Trophoblast cell (in vitro differentiated cells and primary cell): ENCODE results near the gene TEX50.
"Not testable (repeated sequence)": the region's sequence is repeated elsewhere in the genome, so short reads cannot be mapped to it uniquely, and the experiment has no call there.

Experiments used
- DNase-seq, 2 donors: peaks; one replicate each; pipeline ENCODE4 v3.0.0-alpha.2; 2016
- H2AFZ ChIP-seq: 2 replicates; pipeline ENCODE4 v1.6.1; 2013; ENCODE audit warnings: low read length, moderate library complexity, mild to moderate bottlenecking; ENCODE audit not compliant: insufficient read depth, poor library complexity
- H2AK5ac ChIP-seq: 2 replicates; pipeline ENCODE4 v1.6.1; 2013; ENCODE audit warnings: mild to moderate bottlenecking, low read length
- H2BK120ac ChIP-seq: 2 replicates; pipeline ENCODE4 v1.6.1; 2013; ENCODE audit warnings: low read length, mild to moderate bottlenecking, moderate library complexity; ENCODE audit not compliant: insufficient read depth, poor library complexity
- H2BK12ac ChIP-seq: 2 replicates; pipeline ENCODE4 v1.6.1; 2013; ENCODE audit warnings: mild to moderate bottlenecking, low read length, moderate library complexity
- H2BK5ac ChIP-seq: 2 replicates; pipeline ENCODE4 v1.6.1; 2013; ENCODE audit warnings: low read length, low read depth, moderate library complexity, mild to moderate bottlenecking; ENCODE audit not compliant: poor library complexity
- H3K14ac ChIP-seq: 2 replicates; pipeline ENCODE4 v1.6.1; 2013; ENCODE audit warnings: mild to moderate bottlenecking, low read length
- H3K18ac ChIP-seq: 2 replicates; pipeline ENCODE4 v1.6.1; 2013; ENCODE audit warnings: mild to moderate bottlenecking, low read length
- H3K23ac ChIP-seq: 2 replicates; pipeline ENCODE4 v1.6.1; 2013; ENCODE audit warnings: low read length
- H3K27ac ChIP-seq: 2 replicates; pipeline ENCODE4 v1.5.1; 2013; ENCODE audit warnings: low read depth, mild to moderate bottlenecking, inconsistent platforms, low read length, moderate library complexity
- H3K27me3 ChIP-seq: 2 replicates; pipeline ENCODE4 v1.6.1; 2013; ENCODE audit warnings: inconsistent platforms, mild to moderate bottlenecking, low read length, moderate library complexity; ENCODE audit not compliant: insufficient read depth
- H3K36me3 ChIP-seq, 2 experiments: 1 replicate in 1 of 2; 2 replicates in 1 of 2; pipeline ENCODE4 v1.6.1; 2013; ENCODE audit warnings: low read length in 2 of 2, mild to moderate bottlenecking in 2 of 2, moderate library complexity in 1 of 2; ENCODE audit not compliant: insufficient read depth in 2 of 2, control insufficient read depth in 1 of 2
- H3K4ac ChIP-seq: 2 replicates; pipeline ENCODE4 v1.6.1; 2013; ENCODE audit warnings: low read depth, mild to moderate bottlenecking, low read length, moderate library complexity
- H3K4me1 ChIP-seq, 2 experiments: 1 replicate in 1 of 2; 2 replicates in 1 of 2; pipeline ENCODE4 v1.6.1; 2013; ENCODE audit warnings: low read length in 2 of 2, mild to moderate bottlenecking in 2 of 2, moderate library complexity in 1 of 2; ENCODE audit not compliant: insufficient read depth in 2 of 2, control insufficient read depth in 1 of 2
- H3K4me2 ChIP-seq: 2 replicates; pipeline ENCODE4 v1.6.1; 2013; ENCODE audit warnings: inconsistent platforms, mild to moderate bottlenecking, low read length, moderate library complexity
- H3K4me3 ChIP-seq: 2 replicates; pipeline ENCODE4 v1.5.1; 2013; ENCODE audit warnings: mild to moderate bottlenecking, low read depth, low read length, inconsistent platforms
- H3K79me1 ChIP-seq: one replicate; pipeline ENCODE4 v1.6.1; 2013; ENCODE audit warnings: low read length
- H3K79me2 ChIP-seq: 2 replicates; pipeline ENCODE4 v1.6.1; 2013; ENCODE audit warnings: low read length, mild to moderate bottlenecking; ENCODE audit not compliant: control insufficient read depth, insufficient read depth, poor library complexity
- H3K9ac ChIP-seq: 2 replicates; pipeline ENCODE4 v1.6.1; 2013; ENCODE audit warnings: mild to moderate bottlenecking, low read length
- H3K9me3 ChIP-seq: 2 replicates; pipeline ENCODE4 v1.6.1; 2013; ENCODE audit warnings: low read depth, mild to moderate bottlenecking, control low read depth, inconsistent platforms, low read length; ENCODE audit not compliant: insufficient read depth
- H4K12ac ChIP-seq: 2 replicates; pipeline ENCODE4 v1.6.1; 2013; ENCODE audit warnings: low read depth, mild to moderate bottlenecking, low read length, moderate library complexity
- H4K8ac ChIP-seq: 2 replicates; pipeline ENCODE4 v1.6.1; 2013; ENCODE audit warnings: low read depth, mild to moderate bottlenecking, low read length, moderate library complexity
- H4K91ac ChIP-seq: one replicate; pipeline ENCODE4 v1.6.1; 2013; ENCODE audit warnings: low read depth, mild to moderate bottlenecking, low read length, moderate library complexity
- WGBS: extraction: QIAGEN DNeasy Blood & Tissue Kit; methylation state at CpG from one replicate; pipeline ENCODE4 v1.1.7; 2013; ENCODE audit warnings: missing lambda C conversion rate; ENCODE audit not compliant: insufficient read length, insufficient coverage; ENCODE audit errors: extremely low coverage; 5-methylcytosine and 5-hydroxymethylcytosine counted together

TEX50 gene

GRCh38 chr1:173601588-173601987 lies 33.5 kb upstream of the TEX50 start:
- Histone ChIP-seq H3K23ac (no peak overlapping the region), H4K12ac (no peak overlapping the region), H3K4me3 (no peak overlapping the region)

GRCh38 chr1:173603056-173603591 lies 32.0 kb upstream of the TEX50 start, which contains the start of gene SLC9C2:
Gene SLC9C2 (minus strand): TSS chr1:173603072. CDS start chr1:173601776, 1,296 bp downstream.
- H3K4me2 ChIP-seq: no peak within 1 kb of the TSS
- no peaks in the 10 kb centered on the region for H3K27me3 ChIP-seq
- no peak within 1 kb of the TSS for H3K18ac ChIP-seq
- no peaks in the 10 kb centered on the region for H3K79me1 ChIP-seq
- no peak within 1 kb of the TSS for H2AK5ac ChIP-seq
- H3K4ac ChIP-seq: no peak within 1 kb of the TSS
- no peaks in the 10 kb centered on the region for H3K4me1 ChIP-seq
- no peak within 1 kb of the TSS for H4K12ac ChIP-seq
- no peak within 1 kb of the TSS for H2BK120ac ChIP-seq
- DNase-seq: peak; percentile 8 to 61
- no peaks in the 10 kb centered on the region for H3K79me2 ChIP-seq
- H2AFZ ChIP-seq: no peak within 1 kb of the TSS
- no peaks in the 10 kb centered on the region for H3K9me3 ChIP-seq
- no peak within 1 kb of the TSS for H3K9ac ChIP-seq
- no peaks in the 10 kb centered on the region for H3K36me3 ChIP-seq
- H4K91ac ChIP-seq: no peak within 1 kb of the TSS
- no peak within 1 kb of the TSS for H3K27ac ChIP-seq
- no peak within 1 kb of the TSS for H4K8ac ChIP-seq
- H3K23ac ChIP-seq: no peak within 1 kb of the TSS
- H2BK12ac ChIP-seq: no peak within 1 kb of the TSS
- H3K4me3 ChIP-seq: no peak within 1 kb of the TSS
- no peak within 1 kb of the TSS for H2BK5ac ChIP-seq
- no CpG with 5 or more reads among the region's 5 CpGs for WGBS
- no peak within 1 kb of the TSS for H3K14ac ChIP-seq

More at GRCh38 chr1:173601588-173601987, 33.5 kb upstream of the TEX50 start:
- no peak overlapping the region for H4K8ac ChIP-seq
- H3K27ac ChIP-seq: no peak overlapping the region
- H3K4me1 ChIP-seq: no peaks in the 10 kb centered on the region
- DNase-seq: peak in 1 of 2 donors; percentile 2
- no peak overlapping the region for H2BK12ac ChIP-seq
- no peaks in the 10 kb centered on the region for H3K9me3 ChIP-seq
- no peak overlapping the region for H2AK5ac ChIP-seq
- H2AFZ ChIP-seq: no peak overlapping the region
- no CpG with 5 or more reads among the region's 2 CpGs for WGBS
- no peak overlapping the region for H3K4ac ChIP-seq
- no peaks in the 10 kb centered on the region for H3K79me1 ChIP-seq
- H3K27me3 ChIP-seq: no peaks in the 10 kb centered on the region
- H3K14ac ChIP-seq: no peak overlapping the region
- no peak overlapping the region for H3K4me2 ChIP-seq
- no peak overlapping the region for H3K9ac ChIP-seq
- no peak overlapping the region for H2BK5ac ChIP-seq
- H3K18ac ChIP-seq: no peak overlapping the region
- H3K36me3 ChIP-seq: no peaks in the 10 kb centered on the region
- no peaks in the 10 kb centered on the region for H3K79me2 ChIP-seq
- H4K91ac ChIP-seq: no peak overlapping the region
- no peak overlapping the region for H2BK120ac ChIP-seq

DNA sequence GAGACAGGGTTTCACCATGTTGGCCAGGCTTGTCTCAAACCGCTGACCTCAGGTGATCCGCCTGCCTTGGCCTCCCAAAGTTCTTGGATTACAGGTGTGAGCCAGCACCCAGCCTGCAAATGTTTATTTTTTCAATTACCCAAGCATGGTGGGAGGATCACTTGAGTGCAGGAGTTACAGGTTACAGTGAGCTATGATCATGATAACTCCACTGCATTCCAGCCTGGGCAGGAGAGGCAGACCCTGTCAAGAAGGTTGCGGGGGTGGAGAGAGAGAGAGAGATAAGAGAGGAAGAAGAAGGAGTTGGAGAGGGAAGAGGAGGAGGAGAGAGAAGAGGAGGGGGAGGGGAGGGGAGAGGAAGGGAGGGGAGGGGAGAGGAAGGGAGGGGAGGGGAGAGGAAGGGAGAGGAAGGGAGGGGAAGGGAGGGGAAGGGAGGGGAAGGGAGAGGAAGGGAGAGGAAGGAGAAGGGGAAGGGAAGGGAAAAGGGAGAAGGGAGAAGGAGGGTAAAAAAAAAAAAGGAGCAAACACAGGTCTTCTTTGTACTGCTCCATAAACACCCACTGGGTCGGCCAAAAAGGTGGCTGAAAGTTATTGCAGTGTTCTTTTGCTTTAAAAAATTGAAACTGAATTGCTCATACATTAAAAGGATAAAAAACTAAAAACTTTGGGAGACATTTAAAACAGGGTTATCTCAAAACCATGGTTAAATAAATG lies 26.5 kb upstream of the TEX50 start:
- Histone ChIP-seq H3K79me1 (no peaks in the 10 kb centered on the region), H3K27ac (no peak overlapping the region), H3K4me1 (no peaks in the 10 kb centered on the region), H2AFZ (no peak overlapping the region), H3K36me3 (peaks cover 0 to 2% of the 10 kb centered on the region in 2 experiments), H4K12ac (no peak overlapping the region), H3K4me3 (no peak overlapping the region), H3K14ac (no peak overlapping the region), H2AK5ac (no peak overlapping the region), H3K9ac (no peak overlapping the region), H4K8ac (no peak overlapping the region), H2BK12ac (no peak overlapping the region), H3K79me2 (no peaks in the 10 kb centered on the region), H2BK5ac (no peak overlapping the region), H3K18ac (no peak overlapping the region), H4K91ac (no peak overlapping the region), H2BK120ac (no peak overlapping the region), H3K23ac (no peak overlapping the region), H3K4ac (no peak overlapping the region), H3K27me3 (no peaks in the 10 kb centered on the region), H3K4me2 (no peak overlapping the region), H3K9me3 (peaks cover 7% of the 10 kb centered on the region)
- WGBS: no CpG with 5 or more reads among the region's 4 CpGs
- no peak for DNase-seq

DNA sequence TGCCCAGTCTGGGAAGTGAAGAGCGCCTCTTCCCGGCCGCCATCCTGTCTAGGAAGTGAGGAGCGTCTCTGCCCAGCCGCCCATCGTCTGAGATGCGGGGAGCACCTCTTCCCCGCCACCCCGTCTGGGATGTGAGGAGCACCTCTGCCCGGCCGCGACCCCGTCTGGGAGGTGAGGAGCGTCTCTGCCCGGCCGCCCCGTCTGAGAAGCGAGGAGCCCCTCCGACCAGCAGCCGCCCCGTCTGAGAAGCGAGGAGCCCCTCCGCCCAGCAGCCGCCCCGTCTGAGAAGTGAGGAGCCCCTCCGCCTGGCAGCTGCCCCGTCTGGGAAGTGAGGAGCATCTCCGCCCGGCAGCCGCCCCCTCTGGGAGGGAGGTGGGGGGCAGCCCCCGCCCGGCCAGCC lies 22.1 kb upstream of the TEX50 start:
- not testable (repeated sequence) for H3K79me2 ChIP-seq

More for the DNA sequence above, 22.1 kb upstream of the TEX50 start:
- peaks cover 10% of the 10 kb centered on the region for H3K9me3 ChIP-seq
- H4K8ac ChIP-seq, H3K4me2 ChIP-seq, H3K23ac ChIP-seq, H3K27me3 ChIP-seq, H3K4me1 ChIP-seq, H2AK5ac ChIP-seq, H2BK12ac ChIP-seq, H2AFZ ChIP-seq, H3K79me1 ChIP-seq, H3K18ac ChIP-seq, H3K4ac ChIP-seq, H3K27ac ChIP-seq, H2BK120ac ChIP-seq, H3K14ac ChIP-seq, H3K9ac ChIP-seq, H2BK5ac ChIP-seq, H4K12ac ChIP-seq, H3K36me3 ChIP-seq, DNase-seq, H3K4me3 ChIP-seq, H4K91ac ChIP-seq: not testable (repeated sequence)
- no CpG with 5 or more reads among the region's 32 CpGs for WGBS
